Fibroblast of lung (primary cell): ENCODE data around the gene WIPF3. TPM values are rescaled to one million over a fixed set of nuclear protein-coding genes. Genes with fewer than 3 reads are reported as not detected.

Experiments used
- DNase-seq, 2 donors: peaks; one replicate each; pipeline versions ENCODE4 v3.0.0 to v3.0.0-alpha.2; 2010; ENCODE audit warnings: low read depth in 2 of 2
- H2AFZ ChIP-seq: 2 replicates; pipeline ENCODE4 v1.5.1; 2012; ENCODE audit warnings: low read length, control low read depth, inconsistent platforms
- H3K27ac ChIP-seq: 2 replicates; pipeline ENCODE4 v1.5.1; 2011; ENCODE audit warnings: low read length, control low read depth; ENCODE audit not compliant: insufficient read depth
- H3K27me3 ChIP-seq: 2 replicates; pipeline ENCODE4 v1.5.1; 2011; ENCODE audit warnings: mild to moderate bottlenecking, low read length; ENCODE audit not compliant: control insufficient read depth, insufficient read depth
- H3K36me3 ChIP-seq: 2 replicates; pipeline ENCODE4 v1.5.1; 2011; ENCODE audit warnings: low read length; ENCODE audit not compliant: control insufficient read depth, insufficient read depth
- H3K4me1 ChIP-seq: 2 replicates; pipeline ENCODE4 v1.5.1; 2011; ENCODE audit warnings: low read length; ENCODE audit not compliant: control insufficient read depth, insufficient read depth; ENCODE audit errors: extremely low read depth
- H3K4me2 ChIP-seq: 2 replicates; pipeline ENCODE4 v1.5.1; 2011; ENCODE audit warnings: low read length, control low read depth; ENCODE audit not compliant: insufficient read depth; ENCODE audit errors: extremely low read depth
- H3K4me3 ChIP-seq, 4 experiments: fragments of 200-600 bp in 1 of 4; sonication (generic) in 1 of 4; replicated peaks in 1 of 4; 2 replicates each; pipeline ENCODE4 v1.5.1; 2011 to 2016; ENCODE audit warnings: low read length in 4 of 4, low read depth in 3 of 4, mild to moderate bottlenecking in 3 of 4, control low read depth in 2 of 4, inconsistent platforms in 1 of 4, mixed read lengths in 1 of 4; ENCODE audit not compliant: insufficient read depth in 1 of 4; ENCODE audit errors: control extremely low read depth in 1 of 4
- H3K79me2 ChIP-seq: 2 replicates; pipeline ENCODE4 v1.5.1; 2012; ENCODE audit warnings: mild to moderate bottlenecking, low read length, inconsistent platforms; ENCODE audit not compliant: control insufficient read depth, insufficient read depth
- H3K9ac ChIP-seq: 2 replicates; pipeline ENCODE4 v1.5.1; 2011; ENCODE audit warnings: mild to moderate bottlenecking, low read length, control low read depth; ENCODE audit not compliant: insufficient read depth
- H3K9me3 ChIP-seq: 2 replicates; pipeline ENCODE4 v1.5.1; 2012; ENCODE audit warnings: low read depth, low read length; ENCODE audit not compliant: control insufficient read depth, insufficient read depth
- H4K20me1 ChIP-seq: 2 replicates; pipeline ENCODE4 v1.5.1; 2011; ENCODE audit warnings: low read length; ENCODE audit not compliant: control insufficient read depth, insufficient read depth; ENCODE audit errors: extremely low read depth
- CTCF ChIP-seq, 2 donors: IDR thresholded peaks in 1 of 2; conservative IDR thresholded peaks in 1 of 2; 1 replicate in 1 of 2; 2 replicates in 1 of 2; pipeline ENCODE4 v1.5.1; 2011 to 2012; ENCODE audit warnings: low read length in 2 of 2, control low read depth in 1 of 2, inconsistent platforms in 1 of 2, low read depth in 1 of 2, mild to moderate bottlenecking in 1 of 2
- EZH2 ChIP-seq: IDR thresholded peaks from 2 replicates; pipeline ENCODE4 v1.5.1; 2012; ENCODE audit warnings: low read length, control low read depth, mild to moderate bottlenecking; ENCODE audit errors: missing control alignments
- polyA plus RNA-seq, 2 donors: library from polyadenylated mRNA; depleted of rRNA in 1 of 2; stranded (reverse) in 1 of 2; unstranded in 1 of 2; fragments of >200 nt; gene quantifications; 2 replicates each; pipeline ENCODE4 v1.2.1, GENCODE V29; 2011 to 2012; ENCODE audit warnings: missing spikeins in 1 of 2
- total RNA-seq: library from RNA; depleted of rRNA; stranded (reverse); fragments of >200 nt; gene quantifications from 2 replicates; pipeline ENCODE4 v1.2.1, GENCODE V29; 2014

The WIPF3 gene
- total and polyA plus RNA-seq, 2 donors (not counting 1 experiment from before 2014, with no cell fraction given), result 0.33 TPM; not detected in 1

GRCh38 chr7:29865526-29865925 lies 59.2 kb downstream of the WIPF3 start:
- no peak for TF ChIP-seq EZH2
- no peak for TF ChIP-seq CTCF (conservative IDR thresholded peaks at IDR 0.05 in 1 of 2, IDR thresholded peaks at IDR 0.05 in 1 of 2; ENCODE audit: low read depth in 1 of 2, low read length in 2 of 2)
- peak; percentile 74 to 88 for DNase-seq
- H3K27ac ChIP-seq, result no peak overlapping the region

DNA sequence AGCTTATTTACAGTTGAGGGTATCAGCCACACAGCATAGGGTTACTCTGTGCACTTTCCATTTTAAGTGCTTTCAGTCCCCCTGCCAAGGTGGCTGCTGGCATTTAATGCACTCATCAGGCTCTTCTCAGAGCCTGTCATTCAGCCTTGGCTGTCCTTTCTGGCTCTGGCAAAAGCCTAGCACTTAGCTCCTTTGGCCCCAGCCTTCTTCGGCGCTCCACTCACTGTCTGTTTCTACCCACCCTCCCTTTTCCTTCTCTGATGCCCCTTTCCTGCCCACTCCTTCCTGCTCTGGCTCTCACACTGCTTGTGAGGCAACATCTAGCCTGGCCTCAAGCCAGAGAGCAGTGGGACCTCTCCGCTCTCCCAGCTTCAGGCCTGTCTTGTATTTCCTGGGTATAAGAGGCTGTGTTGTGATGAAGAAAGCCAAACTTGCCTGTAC lies 60.2 kb downstream of the WIPF3 start:
- DNase-seq, result peak; percentile 27 to 51
- no peak overlapping the region for H3K9ac ChIP-seq
- H3K79me2 ChIP-seq, result no peaks in the 10 kb centered on the region
- no peak overlapping the region for H3K4me3 ChIP-seq
- no peak overlapping the region for H3K4me2 ChIP-seq
- no peak overlapping the region for H2AFZ ChIP-seq
- H3K27me3 ChIP-seq, result no peaks in the 10 kb centered on the region
- H3K36me3 ChIP-seq, result no peaks in the 10 kb centered on the region
- no peaks in the 10 kb centered on the region for H3K9me3 ChIP-seq
- TF ChIP-seq CTCF (conservative IDR thresholded peaks at IDR 0.05 in 1 of 2, IDR thresholded peaks at IDR 0.05 in 1 of 2; ENCODE audit: low read depth in 1 of 2, low read length in 2 of 2) (no peak), EZH2 (no peak)
- H4K20me1 ChIP-seq, result no peaks in the 10 kb centered on the region
- no peaks in the 10 kb centered on the region for H3K4me1 ChIP-seq
- H3K27ac ChIP-seq, result no peak overlapping the region

More at GRCh38 chr7:29865526-29865925, 59.2 kb downstream of the WIPF3 start:
- no peaks in the 10 kb centered on the region for H3K9me3 ChIP-seq
- H3K27me3 ChIP-seq, result no peaks in the 10 kb centered on the region
- H3K4me1 ChIP-seq, result no peaks in the 10 kb centered on the region
- H3K79me2 ChIP-seq, result no peaks in the 10 kb centered on the region
- H3K36me3 ChIP-seq, result no peaks in the 10 kb centered on the region
- H3K4me2 ChIP-seq, result no peak overlapping the region
- H2AFZ ChIP-seq, result no peak overlapping the region
- no peak overlapping the region for H3K9ac ChIP-seq
- no peak overlapping the region for H3K4me3 ChIP-seq
- H4K20me1 ChIP-seq, result no peaks in the 10 kb centered on the region

GRCh38 chr7:29871787-29872398 lies 65.6 kb downstream of the WIPF3 start:
- Histone ChIP-seq H3K4me2 (no peak overlapping the region), H3K36me3 (no peaks in the 10 kb centered on the region), H3K9ac (no peak overlapping the region), H4K20me1 (no peaks in the 10 kb centered on the region), H3K4me1 (no peaks in the 10 kb centered on the region), H3K9me3 (no peaks in the 10 kb centered on the region), H2AFZ (no peak overlapping the region), H3K79me2 (no peaks in the 10 kb centered on the region), H3K4me3 (no peak overlapping the region), H3K27ac (no peak overlapping the region), H3K27me3 (no peaks in the 10 kb centered on the region)
- TF ChIP-seq EZH2 (no peak), CTCF (conservative IDR thresholded peaks at IDR 0.05 in 1 of 2, IDR thresholded peaks at IDR 0.05 in 1 of 2; ENCODE audit: low read depth in 1 of 2, low read length in 2 of 2) (no peak)
- peak; percentile 21 to 63 for DNase-seq
